ENCODE results near the gene GIPC2.

- TF ChIP-seq CTCF (IDR thresholded peaks at IDR 0.05 in 2 of 3, conservative IDR thresholded peaks at IDR 0.05 in 1 of 3; ENCODE audit: borderline replicate concordance in 1 of 3, insufficient read depth in 1 of 3, low read depth in 2 of 3, low read length in 2 of 3) (no peak), SIN3A (IDR thresholded peaks at IDR 0.05; ENCODE audit: low read depth) (no peak)
These were observed 7.3 kb upstream of the GIPC2 start for GRCh38 chr1:78038491-78038939.

All from HCT116 (cell line).